B cell (primary cell): Measurements from ENCODE around the gene MRRF.

Experiments
- EZH2 ChIP-seq: IDR thresholded peaks from 2 replicates; pipeline ENCODE4 v1.6.1; 2012; ENCODE audit warnings: borderline replicate concordance, low read depth, mild to moderate bottlenecking, moderate library complexity, low read length; ENCODE audit not compliant: insufficient read depth, poor library complexity, severe bottlenecking
- TF ChIP-seq, protein P1 (sequence below): fragments of 200-600 bp; IDR thresholded peaks from one replicate; pipeline ENCODE4 v1.8.0; 2022; ENCODE audit warnings: antibody characterized with exemption, mild to moderate bottlenecking

DNA sequence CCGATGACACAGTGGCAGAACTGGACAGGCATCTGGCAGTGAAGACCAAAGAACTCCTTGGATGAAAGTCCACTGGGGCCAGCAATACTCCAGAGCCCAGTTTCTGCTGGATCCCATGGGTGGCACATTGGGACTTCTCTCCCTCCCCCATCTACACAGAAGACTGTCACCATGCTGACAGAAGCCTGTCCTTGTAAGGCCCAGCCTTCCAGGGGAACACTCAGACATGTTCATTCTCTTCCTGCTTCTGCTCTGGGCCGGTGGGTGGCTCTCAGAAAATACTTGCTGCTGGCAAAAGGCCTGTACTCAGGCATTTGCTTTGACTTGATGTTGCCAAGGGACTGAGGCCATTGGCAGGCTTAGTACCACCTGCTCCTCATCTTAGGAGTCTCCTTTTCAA lies 57.9 kb downstream of the MRRF start:
- TF ChIP-seq, protein P1, sequence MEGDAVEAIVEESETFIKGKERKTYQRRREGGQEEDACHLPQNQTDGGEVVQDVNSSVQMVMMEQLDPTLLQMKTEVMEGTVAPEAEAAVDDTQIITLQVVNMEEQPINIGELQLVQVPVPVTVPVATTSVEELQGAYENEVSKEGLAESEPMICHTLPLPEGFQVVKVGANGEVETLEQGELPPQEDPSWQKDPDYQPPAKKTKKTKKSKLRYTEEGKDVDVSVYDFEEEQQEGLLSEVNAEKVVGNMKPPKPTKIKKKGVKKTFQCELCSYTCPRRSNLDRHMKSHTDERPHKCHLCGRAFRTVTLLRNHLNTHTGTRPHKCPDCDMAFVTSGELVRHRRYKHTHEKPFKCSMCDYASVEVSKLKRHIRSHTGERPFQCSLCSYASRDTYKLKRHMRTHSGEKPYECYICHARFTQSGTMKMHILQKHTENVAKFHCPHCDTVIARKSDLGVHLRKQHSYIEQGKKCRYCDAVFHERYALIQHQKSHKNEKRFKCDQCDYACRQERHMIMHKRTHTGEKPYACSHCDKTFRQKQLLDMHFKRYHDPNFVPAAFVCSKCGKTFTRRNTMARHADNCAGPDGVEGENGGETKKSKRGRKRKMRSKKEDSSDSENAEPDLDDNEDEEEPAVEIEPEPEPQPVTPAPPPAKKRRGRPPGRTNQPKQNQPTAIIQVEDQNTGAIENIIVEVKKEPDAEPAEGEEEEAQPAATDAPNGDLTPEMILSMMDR: no peak
- no peak for TF ChIP-seq EZH2
